GM12864 (cell line): ENCODE results near the gene SARNP.
"Not testable (repeated sequence)": the region's sequence is repeated elsewhere in the genome, so short reads cannot be mapped to it uniquely, and the experiment has no call there.

Experiments
- DNase-seq: peaks from one replicate; pipeline ENCODE4 v3.0.0-alpha.2; 2011; ENCODE audit warnings: low read depth
- H3K4me3 ChIP-seq: 2 replicates; pipeline ENCODE4 v1.5.1; 2011; ENCODE audit warnings: mild to moderate bottlenecking, low read depth, low read length, control low read depth
- CTCF ChIP-seq: IDR thresholded peaks from 2 replicates; pipeline ENCODE4 v1.5.1; 2011; ENCODE audit warnings: low read depth, mild to moderate bottlenecking, moderate library complexity, low read length, control low read depth, inconsistent platforms; ENCODE audit errors: missing control alignments

Gene SARNP

DNA sequence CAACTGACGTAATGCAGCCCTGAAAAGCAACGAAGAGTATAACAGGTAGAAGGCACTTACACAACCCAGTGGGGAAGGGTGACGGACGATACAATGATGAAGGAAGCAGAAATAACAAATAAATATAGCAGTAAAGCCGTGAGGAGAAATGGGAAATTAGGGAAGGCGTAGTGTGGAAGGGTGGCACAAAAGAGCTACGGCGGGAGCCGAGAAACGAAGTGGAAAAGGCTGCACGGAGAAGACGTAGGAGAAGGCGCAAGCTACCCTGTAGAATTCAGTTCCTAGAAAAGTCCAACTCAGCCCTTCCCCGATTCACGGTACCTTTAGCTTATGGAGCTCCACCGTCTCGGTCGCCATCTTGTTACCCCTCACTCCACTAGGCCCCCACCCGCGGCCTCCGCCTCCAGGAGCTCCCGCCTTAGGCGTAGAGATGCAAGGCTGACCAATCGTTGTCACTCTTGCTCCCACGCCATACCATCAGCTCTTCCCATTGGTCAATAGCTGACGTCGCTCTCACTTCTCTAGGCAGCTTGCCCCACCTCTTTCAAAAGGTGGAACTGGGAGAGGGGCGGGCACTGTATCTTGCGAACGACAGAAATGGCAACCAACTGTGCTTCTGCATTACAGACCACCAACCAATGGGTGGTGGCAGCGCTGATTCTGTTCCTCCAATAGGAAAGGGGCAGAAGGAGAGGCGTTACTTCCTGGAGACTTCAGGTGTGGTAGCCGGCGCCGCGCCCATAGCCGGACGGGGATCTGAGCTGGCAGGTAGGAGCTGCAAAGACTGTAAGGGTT, at the start of gene SARNP, which contains the start of gene ORMDL2:
Gene SARNP (minus strand): TSS at position 380 of the 795 bp plus-strand sequence. CDS start 23 bp downstream, at position 357.
Gene ORMDL2 (plus strand): TSS at position 697 of the 795 bp plus-strand sequence. CDS start 959 bp downstream, outside the sequence.
- H3K4me3 ChIP-seq = peak within 1 kb of the TSS; percentile 73
- peak; percentile 100 for DNase-seq
- no peak for TF ChIP-seq CTCF

- DNase-seq, H3K4me3 ChIP-seq: not testable (repeated sequence)
Observed at GRCh38 chr12:55866454-55867004, 49.0 kb upstream of the SARNP start.

GRCh38 chr12:55865327-55865726, 47.8 kb upstream of the SARNP start:
- no peak for DNase-seq
- no peak for TF ChIP-seq CTCF
- H3K4me3 ChIP-seq = no peak overlapping the region

- DNase-seq, H3K4me3 ChIP-seq: not testable (repeated sequence)
Observed at GRCh38 chr12:55862931-55863330, 45.4 kb upstream of the SARNP start.

- H3K4me3 ChIP-seq = no peak overlapping the region
- DNase-seq = no peak
- TF ChIP-seq CTCF = no peak
Observed at GRCh38 chr12:55862286-55862685, 44.8 kb upstream of the SARNP start.

- TF ChIP-seq CTCF = no peak
- no peak overlapping the region for H3K4me3 ChIP-seq
- no peak for DNase-seq
Observed at GRCh38 chr12:55861871-55862270, 44.3 kb upstream of the SARNP start.

DNA sequence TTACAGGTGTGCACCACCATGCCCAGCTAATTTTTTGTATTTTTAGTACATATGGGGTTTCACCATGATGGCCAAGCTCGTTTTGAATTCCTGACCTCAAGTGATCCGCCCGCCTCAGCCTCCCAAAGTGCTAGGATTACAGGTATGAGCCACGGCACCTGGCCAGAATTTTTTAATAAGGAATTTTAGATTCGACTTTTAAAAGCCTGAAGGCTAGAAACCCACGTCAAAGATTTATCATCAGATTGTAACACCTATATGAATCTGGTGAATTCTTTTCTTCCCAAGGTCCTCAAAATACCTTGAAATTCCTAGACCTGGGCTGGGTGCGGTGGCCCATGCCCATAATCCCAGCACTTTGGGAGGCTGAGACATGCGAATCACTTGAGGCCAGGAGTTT, 43.9 kb upstream of the SARNP start:
- DNase-seq = no peak
- TF ChIP-seq CTCF = no peak

DNA sequence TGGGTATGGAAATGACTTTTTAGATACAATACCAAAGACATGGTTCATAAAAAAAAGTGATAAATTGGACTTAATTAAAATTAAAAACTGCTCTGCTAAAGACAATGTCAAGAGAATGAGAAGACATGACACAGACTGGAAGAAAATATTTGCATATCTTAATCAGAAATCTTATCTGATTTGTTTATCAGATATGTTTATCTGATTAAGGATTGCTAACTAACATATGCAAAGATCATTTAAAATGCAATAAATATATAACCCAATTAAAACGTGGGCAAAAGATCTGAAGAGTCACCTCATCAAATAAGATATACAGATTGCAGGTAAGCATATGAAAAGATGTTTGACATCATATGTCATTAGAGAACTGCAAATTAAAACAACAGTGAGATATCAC, 35.2 kb upstream of the SARNP start:
- no peak for DNase-seq
- no peak overlapping the region for H3K4me3 ChIP-seq
- no peak for TF ChIP-seq CTCF

More for the DNA sequence above, 43.9 kb upstream of the SARNP start:
- no peak overlapping the region for H3K4me3 ChIP-seq
